GM18507 (cell line): ENCODE measurements around the gene IQCK.

Experiments
- DNase-seq: peaks from one replicate; pipeline ENCODE4 v3.0.0; 2011; ENCODE audit warnings: low read depth; ENCODE audit not compliant: insufficient read length; ENCODE audit errors: extremely low spot score
- FAIRE-seq: peaks from 2 replicates; lab custom pipeline; 2011; peaks lifted over from hg19 to GRCh38; lab: Jason Lieb, UNC

IQCK gene

GRCh38 chr16:19823322-19823721 is 105.3 kb downstream of the IQCK start:
- DNase-seq (no peak), FAIRE-seq (no peak)

- FAIRE-seq (no peak), DNase-seq (no peak)
These were observed 106.1 kb downstream of the IQCK start for GRCh38 chr16:19824216-19824615.

GRCh38 chr16:19829844-19830692 is 112.0 kb downstream of the IQCK start:
- DNase-seq (no peak), FAIRE-seq (no peak)

- DNase-seq (no peak), FAIRE-seq (no peak)
These were observed 113.0 kb downstream of the IQCK start for GRCh38 chr16:19830902-19831560.

GRCh38 chr16:19831678-19832077 is 113.6 kb downstream of the IQCK start:
- no peak for DNase-seq
- FAIRE-seq = no peak

GRCh38 chr16:19833176-19833575 is 115.1 kb downstream of the IQCK start:
- DNase-seq = no peak
- no peak for FAIRE-seq

- DNase-seq = no peak
- no peak for FAIRE-seq
These were observed 115.5 kb downstream of the IQCK start for GRCh38 chr16:19833581-19833980.

- FAIRE-seq (no peak), DNase-seq (no peak)
These were observed 117.1 kb downstream of the IQCK start for GRCh38 chr16:19835196-19835595.

GRCh38 chr16:19835968-19836421 is 117.9 kb downstream of the IQCK start:
- DNase-seq (no peak), FAIRE-seq (no peak)

- FAIRE-seq (no peak), DNase-seq (no peak)
These were observed 119.4 kb downstream of the IQCK start for GRCh38 chr16:19837331-19837980.

GRCh38 chr16:19837984-19838707 is 120.1 kb downstream of the IQCK start:
- no peak for DNase-seq

GRCh38 chr16:19840524-19841110 is 122.5 kb downstream of the IQCK start:
- no peak for FAIRE-seq
- no peak for DNase-seq

More at GRCh38 chr16:19837984-19838707, 120.1 kb downstream of the IQCK start:
- FAIRE-seq = no peak

GRCh38 chr16:19841184-19841583 is 123.1 kb downstream of the IQCK start:
- DNase-seq (no peak), FAIRE-seq (no peak)

GRCh38 chr16:19842426-19843157 is 124.5 kb downstream of the IQCK start:
- FAIRE-seq (no peak), DNase-seq (no peak)

GRCh38 chr16:19843371-19843770 is 125.3 kb downstream of the IQCK start:
- FAIRE-seq (no peak), DNase-seq (no peak)

GRCh38 chr16:19844945-19845641 is 127.0 kb downstream of the IQCK start:
- FAIRE-seq = no peak
- DNase-seq = no peak

- FAIRE-seq (no peak), DNase-seq (no peak)
These were observed 128.4 kb downstream of the IQCK start for GRCh38 chr16:19846436-19846835.

- DNase-seq = no peak
- no peak for FAIRE-seq
These were observed 130.7 kb downstream of the IQCK start for GRCh38 chr16:19848756-19849155.
